GM23338 (cell line): Measurements from ENCODE around the gene C19orf25. TPM values are rescaled to one million over a fixed set of nuclear protein-coding genes. Genes with fewer than 3 reads are reported as not detected.

Source experiments
- ATAC-seq: fragments of 200-7000 bp; cut with Tn5 transposase; 3 replicates; pipeline ENCODE4 v1.9.1; 2020
- DNase-seq: peaks from one replicate; pipeline ENCODE4 v3.0.0-alpha.2; 2015; ENCODE audit warnings: low spot score
- H2AFZ ChIP-seq: fragments of 200-600 bp; sonication (generic); 2 replicates; pipeline ENCODE4 v1.8.0; 2016; ENCODE audit warnings: antibody characterized with exemption, mild to moderate bottlenecking, moderate library complexity
- H3F3A ChIP-seq: fragments of 200-600 bp; sonication (generic); replicated peaks from 2 replicates; pipeline ENCODE4 v1.8.0; 2017; ENCODE audit warnings: antibody characterized with exemption, mixed run types, low read depth
- H3K27ac ChIP-seq: fragments of 200-600 bp; sonication (generic); 2 replicates; pipeline ENCODE4 v1.6.1; 2016; ENCODE audit warnings: low read depth
- H3K27me3 ChIP-seq: fragments of 200-600 bp; sonication (generic); 2 replicates; pipeline ENCODE4 v1.8.0; 2016; ENCODE audit warnings: mild to moderate bottlenecking, mixed run types, moderate library complexity; ENCODE audit not compliant: insufficient read depth
- H3K36me3 ChIP-seq: fragments of 200-600 bp; sonication (generic); 2 replicates; pipeline ENCODE4 v1.8.0; 2016; ENCODE audit warnings: mild to moderate bottlenecking; ENCODE audit not compliant: insufficient read depth
- H3K4me1 ChIP-seq: fragments of 200-600 bp; sonication (generic); 2 replicates; pipeline ENCODE4 v1.8.0; 2016; ENCODE audit warnings: mild to moderate bottlenecking, moderate library complexity; ENCODE audit not compliant: insufficient read depth
- H3K4me2 ChIP-seq: fragments of 200-600 bp; sonication (generic); 2 replicates; pipeline ENCODE4 v1.7.1; 2017; ENCODE audit warnings: mixed run types
- H3K4me3 ChIP-seq: fragments of 200-600 bp; sonication (generic); 2 replicates; pipeline ENCODE4 v1.6.1; 2016; ENCODE audit warnings: mixed run types
- H3K79me2 ChIP-seq: fragments of 200-600 bp; sonication (generic); replicated peaks from 2 replicates; pipeline ENCODE4 v1.8.0; 2017; ENCODE audit warnings: mild to moderate bottlenecking; ENCODE audit not compliant: insufficient read depth
- H3K9me2 ChIP-seq: fragments of 200-600 bp; sonication (generic); 2 replicates; pipeline ENCODE4 v1.8.0; 2017; ENCODE audit not compliant: insufficient read depth
- H4K20me1 ChIP-seq: fragments of 200-600 bp; sonication (generic); replicated peaks from 2 replicates; pipeline ENCODE4 v1.8.0; 2017; ENCODE audit warnings: mild to moderate bottlenecking; ENCODE audit not compliant: insufficient read depth
- H3K27ac Mint-ChIP-seq: 2 replicates; pipeline ENCODE4 v1.8.0; 2020; ENCODE audit warnings: inconsistent platforms, mild to moderate bottlenecking, moderate library complexity, mixed read lengths
- H3K27me3 Mint-ChIP-seq: 3 replicates; pipeline ENCODE4 v1.8.0; 2022; ENCODE audit warnings: low read depth, mild to moderate bottlenecking, moderate library complexity, mixed read lengths, inconsistent platforms; ENCODE audit not compliant: insufficient read depth, poor library complexity
- H3K36me3 Mint-ChIP-seq: 3 replicates; pipeline ENCODE4 v1.8.0; 2021; ENCODE audit warnings: low read depth, mild to moderate bottlenecking, inconsistent platforms, moderate library complexity, mixed read lengths
- H3K4me1 Mint-ChIP-seq: 3 replicates; pipeline ENCODE4 v1.8.0; 2020; ENCODE audit warnings: mild to moderate bottlenecking, inconsistent platforms, mixed read lengths
- H3K4me3 Mint-ChIP-seq: 3 replicates; pipeline ENCODE4 v1.8.0; 2021; ENCODE audit warnings: moderate library complexity, mild to moderate bottlenecking, inconsistent platforms, mixed read lengths
- H3K9me3 Mint-ChIP-seq: 3 replicates; pipeline ENCODE4 v1.8.0; 2020; ENCODE audit warnings: moderate library complexity, mild to moderate bottlenecking, inconsistent platforms, mixed read lengths
- CREB1 ChIP-seq: fragments of 250-450 bp; sonication (Bioruptor Pico); IDR thresholded peaks from 2 replicates; pipeline ENCODE4 v1.5.0; 2020; ENCODE audit warnings: low read depth, mild to moderate bottlenecking, moderate library complexity
- CTCF ChIP-seq, 2 experiments: fragments of 200-600 bp in 1 of 2; sonication (generic) in 1 of 2; conservative IDR thresholded peaks; 2 replicates each; pipeline versions ENCODE4 v1.5.1 to v1.6.1; 2016 to 2017; ENCODE audit warnings: antibody characterized with exemption in 2 of 2, low read depth in 2 of 2, mild to moderate bottlenecking in 2 of 2, moderate library complexity in 1 of 2
- ETS1 ChIP-seq: IDR thresholded peaks from 2 replicates; pipeline ENCODE4 v1.6.1; 2016; ENCODE audit warnings: antibody characterized with exemption
- EZH2phosphoT487 ChIP-seq: fragments of 200-600 bp; sonication (generic); IDR thresholded peaks from one replicate; pipeline ENCODE4 v1.8.1; 2018; ENCODE audit warnings: antibody characterized with exemption; ENCODE audit not compliant: unreplicated experiment
- JUNB ChIP-seq: IDR thresholded peaks from one replicate; pipeline ENCODE4 v1.6.1; 2016; ENCODE audit warnings: antibody characterized with exemption; ENCODE audit not compliant: unreplicated experiment
- NANOG ChIP-seq: IDR thresholded peaks from 2 replicates; pipeline ENCODE4 v1.6.1; 2016; ENCODE audit warnings: antibody characterized with exemption, borderline replicate concordance
- POLR2AphosphoS5 ChIP-seq: IDR thresholded peaks from 2 replicates; pipeline ENCODE4 v1.6.1; 2016; ENCODE audit warnings: antibody characterized with exemption, low read depth
- REST ChIP-seq: IDR thresholded peaks from one replicate; pipeline ENCODE4 v1.6.1; 2018; ENCODE audit warnings: antibody characterized with exemption; ENCODE audit not compliant: unreplicated experiment
- STAT1 ChIP-seq: IDR thresholded peaks from one replicate; pipeline ENCODE4 v1.6.1; 2016; ENCODE audit warnings: antibody characterized with exemption; ENCODE audit not compliant: unreplicated experiment
- ZNF114 ChIP-seq: fragments of 250-450 bp; sonication (Bioruptor Pico); IDR thresholded peaks from 2 replicates; pipeline ENCODE4 v1.5.0; 2020; ENCODE audit warnings: mild to moderate bottlenecking, moderate library complexity
- ZNF331 ChIP-seq: fragments of 250-450 bp; sonication (Bioruptor Pico); IDR thresholded peaks from 2 replicates; pipeline ENCODE4 v1.5.0; 2020; ENCODE audit warnings: low read depth, mild to moderate bottlenecking, moderate library complexity
- ZNF462 ChIP-seq: fragments of 250-450 bp; sonication (Bioruptor Pico); IDR thresholded peaks from 2 replicates; pipeline ENCODE4 v1.5.0; 2020; ENCODE audit warnings: mild to moderate bottlenecking, moderate library complexity
- long read RNA-seq: library from polyadenylated mRNA; unstranded; transcript quantifications from one replicate; pipeline ENCODE4 v2.0.0, GENCODE V29; 2020; ENCODE audit not compliant: unreplicated experiment
- polyA plus RNA-seq: library from polyadenylated mRNA; unstranded; fragments of >200 nt; fragmentation: Nextera tagmentation; extraction: Ambion mirVana; gene quantifications from 2 replicates; pipeline ENCODE4 v1.2.1, GENCODE V29; 2016
- total RNA-seq: library from RNA; depleted of rRNA; stranded (reverse); fragments of >200 nt; shearing (Covaris generic); gene quantifications from 2 replicates; pipeline ENCODE4 v1.2.3, GENCODE V29; 2014; rRNA removed

Gene C19orf25
- total RNA-seq, result 61.1 and 64.9 TPM in 2 replicates
- 43.5 and 50.1 TPM in 2 replicates for polyA plus RNA-seq
- long read RNA-seq, transcript C19orf25-203 (3 exons, 1,837 nt), result major isoform, 64 of 105 reads
- long read RNA-seq, transcript C19orf25-202 (2 exons, 2,403 nt), result minor isoform, 18 of 105 reads
- long read RNA-seq, transcript C19orf25-213 (3 exons, 1,287 nt), result minor isoform, 6 of 105 reads
- long read RNA-seq, partial matches to known transcripts, result 5 of 105 reads
- long read RNA-seq, other reads (novel, unspliced or antisense), result 7 of 105 reads

- no peaks in the 10 kb centered on the region for H3K9me2 ChIP-seq
- no peaks in the 10 kb centered on the region; the same call in 2 of the 3 replicates for H3K9me3 Mint-ChIP-seq
- peaks cover 4% of the 10 kb centered on the region for H3K27me3 Mint-ChIP-seq
- peaks cover 4% of the 10 kb centered on the region; the same call in 1 of the 2 replicates for H3K4me1 ChIP-seq
- peaks cover 4% of the 10 kb centered on the region; the same call in 2 of the 3 replicates for H3K4me1 Mint-ChIP-seq
- H3K4me2 ChIP-seq, result peak within 1 kb of the TSS; percentile 89
- peaks cover 6% of the 10 kb centered on the region; the same call in 2 of the 3 replicates for H3K36me3 Mint-ChIP-seq
- H3K4me3 Mint-ChIP-seq, result peak within 1 kb of the TSS; percentile 97
- H2AFZ ChIP-seq, result peak within 1 kb of the TSS; percentile 92; the same call in 1 of the 2 replicates
- ATAC-seq (peak; percentile 89), DNase-seq (peak; percentile 98)
- peak within 1 kb of the TSS; percentile 97 for H3K27ac Mint-ChIP-seq
- peak within 1 kb of the TSS; percentile 80 for H3K4me3 ChIP-seq
- H3K79me2 ChIP-seq, result peaks cover 19% of the 10 kb centered on the region
- H3K27me3 ChIP-seq, result no peaks in the 10 kb centered on the region
- peak within 1 kb of the TSS; percentile 70; the same call in 1 of the 2 replicates for H3K27ac ChIP-seq
- 0 out of 2 replicates have a peak, but pooled peaks cover 5% of the 10 kb centered on the region for H3K36me3 ChIP-seq
- H3F3A ChIP-seq, result peaks cover 17% of the 10 kb centered on the region; the same call in 1 of the 2 replicates
- H4K20me1 ChIP-seq, result peaks cover 19% of the 10 kb centered on the region
- TF ChIP-seq ZNF462 (CRISPR knock-in tag), result no peak
- no peak for TF ChIP-seq ZNF331 (CRISPR knock-in tag)
- no peak for TF ChIP-seq STAT1
- TF ChIP-seq ZNF114, result no peak
- TF ChIP-seq POLR2AphosphoS5, result peak; percentile 84
- TF ChIP-seq JUNB, result no peak
- no peak for TF ChIP-seq NANOG
- TF ChIP-seq ETS1, result peak; percentile 53; the same call in 1 of the 2 replicates
- TF ChIP-seq CTCF (conservative IDR thresholded peaks at IDR 0.05; ENCODE audit: low read depth in 2 of 2), result no peak
- no peak for TF ChIP-seq EZH2phosphoT487
- TF ChIP-seq REST, result no peak
- peak; percentile 64; the same call in 1 of the 2 replicates for TF ChIP-seq CREB1 (CRISPR knock-in tag)
These were observed at the start of gene C19orf25 for GRCh38 chr19:1478934-1479707. Gene C19orf25, minus strand, starts transcription at chr19:1479215. Its CDS starts 312 bp downstream, at chr19:1478903.
